Osteocyte (in vitro differentiated cells): ENCODE results near the gene RNF103. TPM values are rescaled to one million over a fixed set of nuclear protein-coding genes. Genes with fewer than 3 reads are reported as not detected.
"Not testable (repeated sequence)": the region's sequence is repeated elsewhere in the genome, so short reads cannot be mapped to it uniquely, and the experiment has no call there.

Experiments used
- DNase-seq: peaks from one replicate; pipeline ENCODE4 v3.0.0; 2021; ENCODE audit warnings: mixed read lengths; ENCODE audit not compliant: unreplicated experiment; ENCODE audit errors: extremely low spot score
- H3K27ac Mint-ChIP-seq: one replicate; pipeline ENCODE4 v1.8.0; 2021; ENCODE audit warnings: mild to moderate bottlenecking, mixed read lengths; ENCODE audit not compliant: unreplicated experiment
- H3K27me3 Mint-ChIP-seq: one replicate; pipeline ENCODE4 v1.8.0; 2021; ENCODE audit warnings: mixed read lengths; ENCODE audit not compliant: unreplicated experiment
- H3K36me3 Mint-ChIP-seq: one replicate; pipeline ENCODE4 v1.8.0; 2021; ENCODE audit warnings: mixed read lengths; ENCODE audit not compliant: unreplicated experiment
- H3K4me1 Mint-ChIP-seq: one replicate; pipeline ENCODE4 v1.8.0; 2021; ENCODE audit warnings: mixed read lengths; ENCODE audit not compliant: unreplicated experiment
- H3K4me3 Mint-ChIP-seq: one replicate; pipeline ENCODE4 v1.8.0; 2021; ENCODE audit warnings: mild to moderate bottlenecking, moderate library complexity, mixed read lengths; ENCODE audit not compliant: unreplicated experiment
- H3K9me3 Mint-ChIP-seq: one replicate; pipeline ENCODE4 v1.8.0; 2021; ENCODE audit warnings: mixed read lengths; ENCODE audit not compliant: unreplicated experiment
- total RNA-seq: library from RNA; stranded (reverse); gene quantifications from 2 replicates; pipeline ENCODE4 v1.2.1, GENCODE V29; 2021
- TF ChIP-seq, protein P1 (sequence below): fragments of 200-600 bp; sonication (generic); IDR thresholded peaks from 2 replicates; pipeline ENCODE4 v1.5.0; 2021; ENCODE audit warnings: antibody characterized with exemption, mild to moderate bottlenecking, moderate library complexity

RNF103 gene
- total RNA-seq, 1 donor from 2014 or later = 35.8 TPM

DNA sequence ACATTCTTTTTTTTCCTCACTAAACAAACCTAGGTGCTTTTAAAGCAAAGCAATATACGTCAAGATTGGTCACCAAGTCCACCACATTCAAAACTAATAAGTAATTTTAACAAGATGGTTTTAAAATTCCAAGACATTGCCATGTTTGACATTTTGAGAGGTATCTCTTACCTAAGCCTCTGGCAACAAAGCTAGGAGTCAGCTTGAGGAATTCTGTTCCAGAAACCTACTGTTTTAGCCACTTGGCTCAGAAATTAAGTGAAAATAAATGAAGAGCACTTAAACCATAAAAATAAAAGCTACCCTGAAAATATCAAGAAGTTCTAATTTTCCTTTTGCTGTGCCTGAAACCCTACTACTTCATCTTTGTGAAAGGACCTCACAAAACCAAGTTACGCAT is 30.4 kb downstream of the RNF103 start:
- no peak overlapping the region for H3K4me3 Mint-ChIP-seq
- TF ChIP-seq, protein P1, sequence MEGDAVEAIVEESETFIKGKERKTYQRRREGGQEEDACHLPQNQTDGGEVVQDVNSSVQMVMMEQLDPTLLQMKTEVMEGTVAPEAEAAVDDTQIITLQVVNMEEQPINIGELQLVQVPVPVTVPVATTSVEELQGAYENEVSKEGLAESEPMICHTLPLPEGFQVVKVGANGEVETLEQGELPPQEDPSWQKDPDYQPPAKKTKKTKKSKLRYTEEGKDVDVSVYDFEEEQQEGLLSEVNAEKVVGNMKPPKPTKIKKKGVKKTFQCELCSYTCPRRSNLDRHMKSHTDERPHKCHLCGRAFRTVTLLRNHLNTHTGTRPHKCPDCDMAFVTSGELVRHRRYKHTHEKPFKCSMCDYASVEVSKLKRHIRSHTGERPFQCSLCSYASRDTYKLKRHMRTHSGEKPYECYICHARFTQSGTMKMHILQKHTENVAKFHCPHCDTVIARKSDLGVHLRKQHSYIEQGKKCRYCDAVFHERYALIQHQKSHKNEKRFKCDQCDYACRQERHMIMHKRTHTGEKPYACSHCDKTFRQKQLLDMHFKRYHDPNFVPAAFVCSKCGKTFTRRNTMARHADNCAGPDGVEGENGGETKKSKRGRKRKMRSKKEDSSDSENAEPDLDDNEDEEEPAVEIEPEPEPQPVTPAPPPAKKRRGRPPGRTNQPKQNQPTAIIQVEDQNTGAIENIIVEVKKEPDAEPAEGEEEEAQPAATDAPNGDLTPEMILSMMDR = no peak
- H3K4me1 Mint-ChIP-seq = no peaks in the 10 kb centered on the region

DNA sequence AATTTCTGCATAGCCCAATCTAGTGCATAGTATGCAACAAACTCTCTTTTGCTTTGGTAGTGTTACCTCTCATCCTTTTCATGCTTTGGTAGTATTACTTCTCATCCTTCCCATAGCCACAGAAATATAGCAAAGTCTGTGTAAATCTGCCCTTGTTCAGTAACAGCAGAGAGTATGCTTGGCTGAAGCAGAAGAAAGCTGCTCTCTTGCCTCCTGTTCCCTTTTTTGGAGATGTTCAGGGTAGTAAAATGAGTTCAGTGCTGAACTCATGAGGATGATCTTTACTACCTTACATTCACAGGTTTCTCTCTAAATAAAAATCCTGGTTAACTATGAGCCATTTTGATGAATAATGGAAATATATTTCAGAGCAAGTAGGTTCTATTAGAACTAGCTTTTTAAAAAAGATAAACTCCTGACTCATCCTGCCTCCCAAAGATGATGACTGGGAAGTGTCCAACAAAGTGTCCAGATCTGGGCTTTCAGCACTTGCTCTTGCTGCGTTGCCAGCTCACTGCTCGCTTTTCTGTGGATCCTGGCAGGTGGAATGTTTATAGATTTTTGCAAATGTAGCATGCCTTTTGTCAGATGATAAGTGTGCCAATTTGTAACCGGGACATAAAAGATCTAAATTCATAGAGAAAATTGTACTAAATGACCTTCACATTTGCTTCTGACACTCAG is 31.0 kb downstream of the RNF103 start:
- no peak for DNase-seq
- Mint-ChIP-seq H3K4me3 (no peak overlapping the region), H3K9me3 (peaks cover 15% of the 10 kb centered on the region), H3K4me1 (no peaks in the 10 kb centered on the region), H3K27ac (no peak overlapping the region), H3K36me3 (no peaks in the 10 kb centered on the region), H3K27me3 (peaks cover 40% of the 10 kb centered on the region)
- TF ChIP-seq, protein P1 = no peak

More for the DNA sequence above, 30.4 kb downstream of the RNF103 start:
- peaks cover 15% of the 10 kb centered on the region for H3K9me3 Mint-ChIP-seq
- no peaks in the 10 kb centered on the region for H3K36me3 Mint-ChIP-seq
- peaks cover 35% of the 10 kb centered on the region for H3K27me3 Mint-ChIP-seq
- H3K27ac Mint-ChIP-seq = no peak overlapping the region
- DNase-seq = no peak

DNA sequence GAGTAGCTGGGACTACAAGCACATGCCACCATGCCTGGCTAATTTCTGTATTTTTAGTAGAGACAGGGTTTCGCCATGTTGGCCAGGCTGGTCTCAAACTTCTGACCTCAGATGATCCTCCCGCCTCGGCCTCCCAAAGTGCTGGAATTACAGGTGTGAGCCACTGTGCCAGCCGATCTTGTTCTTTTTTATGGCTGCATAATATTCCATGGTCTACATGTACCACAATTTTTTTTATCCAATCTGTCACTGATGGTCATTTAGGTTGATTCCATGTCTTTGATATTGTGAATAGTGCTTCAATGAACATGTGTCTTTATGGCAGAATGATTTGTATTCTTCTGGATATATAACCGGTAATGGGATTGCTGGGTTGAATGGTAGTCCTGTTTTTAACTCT is 34.0 kb downstream of the RNF103 start:
- Mint-ChIP-seq H3K9me3 (peaks cover 15% of the 10 kb centered on the region), H3K27me3 (peaks cover 60% of the 10 kb centered on the region)
- H3K27ac Mint-ChIP-seq, H3K4me3 Mint-ChIP-seq, H3K36me3 Mint-ChIP-seq, H3K4me1 Mint-ChIP-seq, DNase-seq: not testable (repeated sequence)

DNA sequence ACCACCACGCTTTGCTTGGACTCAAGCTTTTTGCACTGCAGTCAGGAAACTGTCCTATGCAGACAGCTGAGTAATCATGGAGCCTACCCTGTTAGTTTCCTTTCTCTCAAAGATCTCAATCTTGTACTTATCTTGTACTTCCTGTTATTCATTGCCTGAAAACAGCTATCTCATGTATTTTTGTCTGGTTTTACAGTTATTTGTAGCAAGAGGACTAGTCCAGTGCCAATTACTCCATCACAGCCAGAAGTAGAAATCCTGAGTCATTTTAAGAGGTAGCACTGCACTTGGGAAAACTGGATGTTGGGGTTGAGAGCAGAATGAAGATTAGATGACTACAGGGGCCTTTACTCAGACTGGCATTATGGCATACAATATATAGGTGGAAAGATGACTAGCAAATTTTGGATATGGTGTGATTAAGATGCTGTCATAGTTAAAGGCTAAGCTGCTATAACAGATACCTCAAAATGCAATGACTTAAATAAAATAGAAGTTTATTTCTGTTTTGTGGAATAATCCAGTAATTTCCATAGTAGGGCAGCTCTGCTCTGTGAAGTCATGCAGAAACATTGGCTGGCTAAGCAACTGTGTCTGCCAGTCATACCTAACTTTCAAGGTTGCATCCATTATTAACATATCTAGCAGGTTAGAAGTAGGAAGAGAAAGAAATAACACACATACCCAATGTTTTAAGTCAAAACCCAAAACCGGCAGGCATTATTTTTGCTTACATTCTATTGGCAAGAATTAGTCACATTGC is 39.3 kb downstream of the RNF103 start:
- no peak for DNase-seq

DNA sequence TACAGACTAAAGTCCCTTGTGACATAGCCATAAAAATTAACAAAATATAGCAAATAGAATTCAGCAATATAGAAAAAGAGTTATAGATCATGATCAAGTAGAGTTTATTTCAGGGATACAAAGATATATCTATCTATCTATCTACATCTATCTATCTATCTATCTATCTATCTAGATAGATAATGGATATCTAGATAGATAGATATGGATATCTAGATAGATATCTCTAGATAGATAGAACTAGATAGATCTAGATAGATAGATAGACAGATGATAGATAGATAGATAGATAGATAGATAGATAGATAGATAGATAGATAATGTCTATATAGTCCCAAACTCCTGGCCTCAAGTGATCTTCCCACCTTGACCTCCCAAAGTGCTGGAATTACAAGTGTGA is 43.1 kb downstream of the RNF103 start:
- TF ChIP-seq, protein P1 = no peak
- no peaks in the 10 kb centered on the region for H3K4me1 Mint-ChIP-seq
- H3K27ac Mint-ChIP-seq = no peak overlapping the region
- H3K9me3 Mint-ChIP-seq = peaks cover 11% of the 10 kb centered on the region
- H3K36me3 Mint-ChIP-seq = no peaks in the 10 kb centered on the region
- H3K4me3 Mint-ChIP-seq = no peak overlapping the region
- H3K27me3 Mint-ChIP-seq = peaks cover 29% of the 10 kb centered on the region
- no peak for DNase-seq

More for the DNA sequence above, 39.3 kb downstream of the RNF103 start:
- TF ChIP-seq, protein P1 = no peak
- H3K4me3 Mint-ChIP-seq = no peak overlapping the region
- no peaks in the 10 kb centered on the region for H3K4me1 Mint-ChIP-seq
- H3K36me3 Mint-ChIP-seq = no peaks in the 10 kb centered on the region
- peaks cover 44% of the 10 kb centered on the region for H3K27me3 Mint-ChIP-seq
- H3K9me3 Mint-ChIP-seq = no peaks in the 10 kb centered on the region
- no peak overlapping the region for H3K27ac Mint-ChIP-seq
